ENCODE data around the gene C1orf105.
A peak's percentile ranks its signal among the peaks of the same experiment; 100 is the strongest.

Gene C1orf105

DNA sequence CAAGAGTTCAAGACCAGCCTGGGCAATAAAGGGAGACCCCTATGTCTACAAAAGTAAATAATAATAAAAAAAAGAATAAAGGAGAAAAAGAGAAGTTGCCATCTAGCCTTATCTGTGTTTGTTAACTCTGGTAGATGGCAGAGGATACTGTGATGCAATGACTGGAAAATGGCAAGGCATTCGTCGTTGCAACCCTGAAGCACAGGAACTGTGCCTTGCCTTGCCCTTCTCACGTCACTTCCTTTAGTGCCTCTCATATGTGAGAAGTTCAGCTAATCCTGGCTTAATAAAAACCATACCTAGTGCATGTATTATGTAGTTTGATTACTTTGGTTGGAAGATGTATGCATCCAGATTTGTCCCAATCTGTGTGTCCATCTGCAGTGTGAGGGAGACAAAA, 49.2 kb downstream of the C1orf105 start:
- no peak for TF ChIP-seq ZFX (IDR thresholded peaks at IDR 0.05)
- TF ChIP-seq, protein P1, sequence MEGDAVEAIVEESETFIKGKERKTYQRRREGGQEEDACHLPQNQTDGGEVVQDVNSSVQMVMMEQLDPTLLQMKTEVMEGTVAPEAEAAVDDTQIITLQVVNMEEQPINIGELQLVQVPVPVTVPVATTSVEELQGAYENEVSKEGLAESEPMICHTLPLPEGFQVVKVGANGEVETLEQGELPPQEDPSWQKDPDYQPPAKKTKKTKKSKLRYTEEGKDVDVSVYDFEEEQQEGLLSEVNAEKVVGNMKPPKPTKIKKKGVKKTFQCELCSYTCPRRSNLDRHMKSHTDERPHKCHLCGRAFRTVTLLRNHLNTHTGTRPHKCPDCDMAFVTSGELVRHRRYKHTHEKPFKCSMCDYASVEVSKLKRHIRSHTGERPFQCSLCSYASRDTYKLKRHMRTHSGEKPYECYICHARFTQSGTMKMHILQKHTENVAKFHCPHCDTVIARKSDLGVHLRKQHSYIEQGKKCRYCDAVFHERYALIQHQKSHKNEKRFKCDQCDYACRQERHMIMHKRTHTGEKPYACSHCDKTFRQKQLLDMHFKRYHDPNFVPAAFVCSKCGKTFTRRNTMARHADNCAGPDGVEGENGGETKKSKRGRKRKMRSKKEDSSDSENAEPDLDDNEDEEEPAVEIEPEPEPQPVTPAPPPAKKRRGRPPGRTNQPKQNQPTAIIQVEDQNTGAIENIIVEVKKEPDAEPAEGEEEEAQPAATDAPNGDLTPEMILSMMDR (conservative IDR thresholded peaks at IDR 0.05), result no peak
- H3K27ac ChIP-seq, result peak overlapping the region; percentile 42; the same call in 1 of the 2 replicates

DNA sequence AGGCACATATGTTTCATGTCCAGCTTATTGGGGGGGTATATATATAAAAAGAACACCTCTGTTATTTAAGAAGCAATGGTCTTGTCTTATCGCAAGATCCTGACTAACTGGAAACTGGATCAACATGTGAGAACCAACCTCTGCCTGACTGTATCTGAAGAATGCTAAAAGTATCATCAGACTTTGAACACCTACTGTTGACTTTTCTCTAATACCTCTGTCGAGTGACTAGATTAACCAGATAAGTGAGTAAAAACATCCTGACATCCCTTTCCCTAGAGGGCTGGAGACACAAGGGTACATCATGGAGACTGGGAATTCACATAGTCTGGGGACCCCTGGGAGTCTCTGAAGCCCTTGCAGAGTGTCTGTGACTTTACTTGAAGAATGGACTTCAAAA, 49.7 kb downstream of the C1orf105 start:
- TF ChIP-seq, protein P1 (conservative IDR thresholded peaks at IDR 0.05), result no peak
- no peak for TF ChIP-seq ZFX (IDR thresholded peaks at IDR 0.05)
- H3K27ac ChIP-seq, result peak overlapping the region; percentile 42; the same call in 1 of the 2 replicates

DNA sequence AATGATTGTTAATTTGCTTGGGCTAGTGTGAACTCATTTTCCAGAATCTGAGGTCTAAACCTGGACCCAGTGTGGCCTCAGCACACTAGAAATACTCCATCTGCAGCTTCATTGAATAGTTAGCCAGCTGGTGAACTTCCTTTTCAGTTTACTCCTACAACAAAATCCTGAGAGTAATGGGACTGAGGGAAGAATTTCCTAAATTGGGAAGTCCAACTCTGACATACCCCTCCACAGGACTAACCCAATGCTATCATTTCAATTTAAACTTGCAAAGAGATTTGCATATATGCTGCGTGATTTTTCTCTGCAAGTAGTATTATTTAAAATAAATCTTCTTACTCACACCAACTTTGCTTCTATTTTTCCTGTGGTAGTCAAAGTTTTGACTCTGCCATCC, 51.2 kb downstream of the C1orf105 start:
- TF ChIP-seq, protein P1 (conservative IDR thresholded peaks at IDR 0.05), result no peak
- TF ChIP-seq ZFX (IDR thresholded peaks at IDR 0.05), result no peak
- no peak overlapping the region for H3K27ac ChIP-seq

DNA sequence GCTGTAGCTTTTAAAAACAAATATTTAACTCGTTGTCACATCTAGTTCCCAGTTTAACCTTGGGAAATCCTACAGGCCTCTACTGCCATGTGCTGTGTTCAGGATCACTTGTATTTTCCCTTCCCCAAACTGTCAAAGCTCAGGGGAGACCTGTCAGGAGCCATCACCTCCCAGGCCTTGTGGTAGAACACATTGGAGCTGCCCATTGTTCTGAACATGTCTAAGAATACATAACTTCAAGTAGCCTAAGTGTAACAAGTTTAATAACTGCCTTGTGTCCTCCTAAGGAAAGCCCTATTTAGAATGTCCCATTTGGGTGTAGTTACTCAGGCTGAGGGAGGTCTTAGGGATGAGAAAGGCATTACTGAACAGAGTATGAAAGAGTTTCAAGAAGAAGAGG, 52.0 kb downstream of the C1orf105 start:
- no peak for TF ChIP-seq ZFX (IDR thresholded peaks at IDR 0.05)
- TF ChIP-seq, protein P1 (conservative IDR thresholded peaks at IDR 0.05), result no peak
- H3K27ac ChIP-seq, result no peak overlapping the region

DNA sequence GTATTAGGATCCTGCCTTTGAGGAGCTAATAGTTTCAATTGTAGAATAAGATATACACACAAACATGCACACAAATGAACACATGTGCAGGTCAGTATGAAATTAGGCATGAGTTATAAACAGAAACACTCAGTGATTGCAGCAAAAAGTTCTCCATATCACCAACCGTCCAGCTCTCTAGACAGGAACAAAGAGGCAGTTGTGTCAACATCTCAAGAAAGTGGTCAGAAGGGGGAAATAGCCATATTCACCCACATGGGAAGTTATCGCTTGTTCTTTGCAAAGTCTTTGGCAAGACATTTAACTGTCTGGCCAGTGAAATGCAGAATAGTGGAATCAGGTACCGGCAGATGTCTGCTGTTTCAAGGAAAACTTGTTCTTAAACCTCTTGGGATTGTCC, 52.8 kb downstream of the C1orf105 start:
- no peak for TF ChIP-seq ZFX (IDR thresholded peaks at IDR 0.05)
- TF ChIP-seq, protein P1 (conservative IDR thresholded peaks at IDR 0.05), result no peak
- no peak overlapping the region for H3K27ac ChIP-seq

DNA sequence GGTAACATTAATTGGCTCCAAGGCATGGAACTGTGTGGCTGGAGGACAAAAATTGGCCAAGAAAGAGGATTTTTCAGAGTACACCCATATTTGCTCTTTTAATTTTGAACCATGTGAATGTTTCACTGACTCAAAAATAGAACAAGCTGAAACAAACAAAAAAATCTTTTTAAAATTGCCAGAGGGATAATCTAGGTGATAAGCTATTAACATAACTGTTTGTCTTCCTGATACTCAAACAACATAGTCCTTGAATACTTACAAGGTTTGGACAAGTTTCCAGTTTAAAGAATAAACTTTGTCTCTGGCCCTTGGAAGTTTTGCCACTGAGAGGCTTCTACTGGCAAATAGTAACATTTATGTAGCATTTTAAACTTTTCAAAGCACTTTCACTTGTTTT, 53.4 kb downstream of the C1orf105 start:
- TF ChIP-seq, protein P1 (conservative IDR thresholded peaks at IDR 0.05), result no peak
- TF ChIP-seq ZFX (IDR thresholded peaks at IDR 0.05), result no peak

DNA sequence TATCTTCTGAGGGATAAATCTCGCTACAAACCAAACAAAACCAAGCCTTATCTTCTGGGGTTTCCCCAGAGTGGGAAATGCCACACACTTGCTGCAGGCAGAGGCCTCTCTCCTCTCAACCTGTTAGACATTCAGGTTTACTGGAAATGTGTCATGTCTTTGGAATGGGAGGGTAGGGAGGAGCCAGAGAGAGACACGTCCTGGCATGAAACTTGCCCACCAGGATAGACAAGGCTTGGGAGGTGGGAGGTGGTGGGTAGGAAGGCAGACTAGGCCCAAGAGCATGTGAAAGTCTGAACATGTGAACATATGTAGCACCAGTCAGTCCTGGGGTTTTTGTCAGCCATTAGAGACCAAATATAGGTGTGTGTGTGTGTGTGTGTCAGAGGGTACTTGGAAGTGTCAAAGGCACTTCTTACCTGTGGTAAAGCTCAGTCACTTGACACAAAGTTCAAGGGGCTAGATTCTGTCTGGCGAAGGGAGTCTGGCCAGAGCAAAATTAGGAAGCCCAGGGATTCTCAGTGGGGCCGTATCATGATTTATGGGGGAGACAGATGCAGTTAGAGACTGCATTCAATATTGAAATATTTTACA, 55.8 kb downstream of the C1orf105 start:
- no peak overlapping the region for H3K27ac ChIP-seq
- TF ChIP-seq, protein P1 (conservative IDR thresholded peaks at IDR 0.05), result no peak
- TF ChIP-seq ZFX (IDR thresholded peaks at IDR 0.05), result no peak

More for the DNA sequence above, 53.4 kb downstream of the C1orf105 start:
- no peak overlapping the region for H3K27ac ChIP-seq
